Measurements from ENCODE around the gene DUSP1.

DUSP1 gene

DNA sequence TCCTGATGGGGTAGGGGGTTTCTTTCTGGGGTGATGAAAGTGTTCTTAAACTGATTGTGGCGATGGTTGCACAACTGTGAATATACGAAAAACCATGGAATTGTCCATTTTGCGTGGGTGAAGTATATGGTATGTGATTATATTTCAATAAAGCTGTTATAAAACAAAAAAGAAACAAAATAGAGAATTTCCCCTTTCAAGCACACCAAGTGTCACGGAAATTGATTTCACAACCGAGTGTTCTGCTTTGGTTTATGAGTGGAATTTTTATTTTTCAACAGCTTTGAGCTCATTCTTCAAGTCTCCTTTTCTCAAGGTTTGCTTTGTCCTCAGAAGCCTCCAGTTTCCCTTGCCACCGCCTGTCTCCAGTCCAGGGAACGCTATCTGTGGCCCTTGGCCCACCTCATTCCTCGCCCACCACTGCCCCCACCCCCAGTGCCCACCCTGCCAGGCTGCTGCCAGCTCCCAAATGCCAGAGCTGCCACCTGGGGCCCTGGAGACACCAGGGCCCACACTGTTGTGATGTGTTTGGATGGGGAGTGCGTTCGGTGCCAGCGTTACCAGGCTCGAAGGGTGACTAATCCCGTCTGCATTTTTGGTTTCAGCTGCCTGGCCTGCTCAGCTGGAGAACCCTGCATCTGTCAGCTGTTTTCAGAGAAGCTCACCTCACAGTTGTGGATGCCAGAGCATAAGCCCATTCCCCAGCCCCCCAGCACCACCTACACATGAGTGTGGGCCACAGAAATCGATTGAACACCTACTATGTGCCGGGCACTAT, 30.4 kb downstream of the DUSP1 start:
- peak; percentile 90 for DNase-seq (ENCODE audit: low spot score)
- TF ChIP-seq, protein P1, sequence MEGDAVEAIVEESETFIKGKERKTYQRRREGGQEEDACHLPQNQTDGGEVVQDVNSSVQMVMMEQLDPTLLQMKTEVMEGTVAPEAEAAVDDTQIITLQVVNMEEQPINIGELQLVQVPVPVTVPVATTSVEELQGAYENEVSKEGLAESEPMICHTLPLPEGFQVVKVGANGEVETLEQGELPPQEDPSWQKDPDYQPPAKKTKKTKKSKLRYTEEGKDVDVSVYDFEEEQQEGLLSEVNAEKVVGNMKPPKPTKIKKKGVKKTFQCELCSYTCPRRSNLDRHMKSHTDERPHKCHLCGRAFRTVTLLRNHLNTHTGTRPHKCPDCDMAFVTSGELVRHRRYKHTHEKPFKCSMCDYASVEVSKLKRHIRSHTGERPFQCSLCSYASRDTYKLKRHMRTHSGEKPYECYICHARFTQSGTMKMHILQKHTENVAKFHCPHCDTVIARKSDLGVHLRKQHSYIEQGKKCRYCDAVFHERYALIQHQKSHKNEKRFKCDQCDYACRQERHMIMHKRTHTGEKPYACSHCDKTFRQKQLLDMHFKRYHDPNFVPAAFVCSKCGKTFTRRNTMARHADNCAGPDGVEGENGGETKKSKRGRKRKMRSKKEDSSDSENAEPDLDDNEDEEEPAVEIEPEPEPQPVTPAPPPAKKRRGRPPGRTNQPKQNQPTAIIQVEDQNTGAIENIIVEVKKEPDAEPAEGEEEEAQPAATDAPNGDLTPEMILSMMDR (conservative IDR thresholded peaks at IDR 0.05; ENCODE audit: low read depth), result no peak
- peak overlapping the region; percentile 96 for H3K27ac ChIP-seq
- ChIA-PET CTCF (interaction anchor here (0.5 to 1.1 kb wide), 7 partner anchors 11 to 199 kb away, joined by 3 to 8 read pairs (median 4); no protein-coding TSS in a partner anchor), POLR2A (ENCODE audit: low non-redundant PET) (interaction anchor here (0.6 kb wide), 1 partner anchor 37 kb away, joined by 7 read pairs; no protein-coding TSS in a partner anchor)

DNA sequence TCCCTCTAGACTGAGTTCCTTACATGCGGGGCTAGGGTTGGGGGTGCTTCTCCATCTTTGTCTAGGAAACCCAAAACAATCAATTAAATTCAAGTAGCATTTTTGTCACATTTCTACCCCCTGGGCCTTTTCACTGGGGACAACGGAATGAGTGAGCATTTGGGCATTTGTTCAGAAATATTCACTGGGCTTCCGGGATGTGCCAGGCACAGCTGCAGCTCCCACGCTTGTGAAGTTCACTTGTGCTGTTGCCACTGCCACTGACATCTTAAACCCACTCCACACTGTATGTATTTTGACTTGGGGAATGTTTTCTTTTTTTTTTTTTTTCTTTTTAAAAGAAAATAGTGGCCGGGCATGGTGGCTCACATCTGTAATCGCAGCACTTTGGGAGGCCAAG, 31.6 kb downstream of the DUSP1 start:
- no peak for DNase-seq (ENCODE audit: low spot score)
- POLR2A ChIA-PET (ENCODE audit: low non-redundant PET), result interaction anchor here (0.7 kb wide), 1 partner anchor 244 kb away, joined by 7 read pairs; the partner anchor contains the start of gene ATP6V0E1
- CTCF ChIA-PET, result interaction anchor here (1.0 kb wide), 1 partner anchor 9 kb away, joined by 3 read pairs; no protein-coding TSS in a partner anchor
- TF ChIP-seq, protein P1 (conservative IDR thresholded peaks at IDR 0.05; ENCODE audit: low read depth), result no peak
- H3K27ac ChIP-seq, result peak overlapping the region; percentile 63

DNA sequence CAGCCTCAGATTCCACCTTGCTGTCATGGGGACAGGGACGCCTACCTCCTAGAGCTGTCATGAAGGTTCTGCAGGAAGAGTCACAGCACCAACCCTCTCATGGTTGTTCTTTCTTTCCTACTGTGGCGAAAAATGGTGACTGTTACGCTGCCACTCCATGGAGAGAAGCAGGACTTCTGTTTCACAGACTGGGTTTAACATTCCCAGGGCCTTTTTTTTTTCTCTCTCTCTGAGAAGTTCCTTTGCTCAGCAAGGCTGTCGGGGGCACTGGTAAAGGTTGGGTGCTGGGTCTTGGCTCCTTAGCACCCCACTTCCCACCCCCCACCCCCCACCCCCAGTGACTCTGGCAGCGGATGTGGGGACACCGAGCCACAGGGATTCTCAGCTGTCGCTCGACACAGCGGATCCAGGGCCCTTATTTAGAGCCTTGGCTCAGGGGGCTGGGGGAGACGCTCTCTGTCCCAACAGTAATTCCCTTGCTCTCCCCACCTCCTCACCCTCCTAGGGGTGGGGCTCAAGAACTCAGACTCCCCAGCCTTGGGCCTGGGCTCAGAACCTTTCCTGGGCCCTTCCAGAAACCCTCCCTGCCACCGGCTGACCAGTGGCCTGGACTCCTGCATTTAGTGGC, 34.4 kb downstream of the DUSP1 start:
- CTCF ChIA-PET, result no interaction called here
- TF ChIP-seq, protein P1 (conservative IDR thresholded peaks at IDR 0.05; ENCODE audit: low read depth), result no peak
- no peak for DNase-seq (ENCODE audit: low spot score)
- POLR2A ChIA-PET (ENCODE audit: low non-redundant PET), result no interaction called here
- H3K27ac ChIP-seq, result peak overlapping the region; percentile 100

DNA sequence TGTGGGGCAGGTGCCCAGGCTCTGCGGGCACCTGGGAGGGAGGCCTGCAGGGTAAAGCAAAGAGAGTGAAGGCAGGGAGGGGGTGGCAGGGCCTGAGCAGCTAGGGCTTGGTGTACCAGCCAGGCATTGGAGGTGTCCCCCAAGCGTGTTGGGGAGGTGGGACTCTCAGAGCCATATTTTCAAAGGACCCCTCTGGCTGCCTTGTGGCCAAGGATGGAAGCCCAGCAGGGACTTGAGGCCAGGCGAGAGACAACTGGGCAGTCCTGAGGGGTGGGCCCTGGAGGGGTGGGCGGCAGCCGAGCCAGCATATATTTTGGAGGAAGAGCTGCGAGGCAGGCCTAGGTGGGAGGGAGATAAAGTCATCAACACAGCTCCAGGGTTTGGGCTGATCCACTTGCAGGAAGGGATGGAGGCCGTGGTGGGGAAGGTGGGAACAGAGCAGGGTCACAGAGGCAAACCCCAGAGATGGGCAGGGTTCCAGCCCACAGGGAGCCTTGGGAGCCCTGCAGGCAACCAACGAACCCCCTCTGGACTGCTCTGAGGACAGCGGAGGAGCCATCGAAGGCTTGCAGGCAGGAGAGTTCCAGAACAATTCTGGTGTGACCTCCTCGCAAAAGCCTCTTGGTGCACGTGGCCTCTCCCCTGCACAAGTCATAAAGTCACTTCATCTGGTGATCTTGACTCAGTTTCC, 35.7 kb downstream of the DUSP1 start:
- DNase-seq (ENCODE audit: low spot score), result no peak
- POLR2A ChIA-PET (ENCODE audit: low non-redundant PET), result no interaction called here
- CTCF ChIA-PET, result interaction anchor here (0.5 to 2.8 kb wide), 4 partner anchors 36 to 164 kb away, joined by 3 to 20 read pairs (median 4); partner anchors contain the start of gene DUSP1
- peak overlapping the region; percentile 100 for H3K27ac ChIP-seq
- TF ChIP-seq, protein P1 (conservative IDR thresholded peaks at IDR 0.05; ENCODE audit: low read depth), result no peak

DNA sequence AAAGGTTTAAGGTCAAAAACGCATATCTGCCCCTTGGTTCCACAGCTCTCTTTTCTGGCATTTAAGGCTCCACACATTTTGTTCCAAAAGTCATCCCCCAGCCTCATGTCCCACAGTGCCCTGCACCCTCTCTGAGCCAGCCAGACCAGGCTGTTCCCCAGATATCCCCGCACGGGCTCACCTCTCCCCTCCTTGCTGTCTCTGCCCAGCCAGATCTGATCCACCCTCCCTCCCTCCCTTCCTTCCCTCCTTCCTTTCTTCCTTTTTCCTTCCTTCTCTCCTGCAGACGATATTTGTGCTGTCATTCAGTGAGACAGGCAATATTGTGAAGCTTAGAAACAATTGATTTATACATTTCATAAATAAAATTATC, 37.0 kb downstream of the DUSP1 start:
- DNase-seq (ENCODE audit: low spot score), result no peak
- ChIA-PET POLR2A (ENCODE audit: low non-redundant PET) (interaction anchor here (1.1 to 1.3 kb wide), 4 partner anchors 13 to 37 kb away, joined by 3 to 9 read pairs (median 6); partner anchors contain the start of gene DUSP1), CTCF (interaction anchor here (0.7 to 2.8 kb wide), 8 partner anchors 17 to 198 kb away, joined by 3 to 20 read pairs (median 5); partner anchors contain the start of gene DUSP1)
- H3K27ac ChIP-seq, result peak overlapping the region; percentile 100
- TF ChIP-seq, protein P1 (conservative IDR thresholded peaks at IDR 0.05; ENCODE audit: low read depth), result no peak

Measured in RWPE1 (cell line).